Endothelial cell of umbilical vein (primary cell): Measurements from ENCODE around the gene FLRT2. TPM values are rescaled to one million over a fixed set of nuclear protein-coding genes. Genes with fewer than 3 reads are reported as not detected.

Experiments
- BruUV-seq: library from RNA; stranded (reverse); fragments of 400-500 nt; replicated peaks from 2 replicates; lab custom pipeline; 2021; lab: Mats Ljungman, UMichigan
- CTCF ChIA-PET: fragments of 300-600, 350-600 bp; sonication (Branson Sonifier 250); formaldehyde crosslinking; loops from one replicate; lab custom pipeline; 2021; ENCODE audit warnings: antibody characterized with exemption, inconsistent platforms; lab: Charles Lee
- POLR2A ChIA-PET: fragments of 300-600, 350-600 bp; sonication (Branson Sonifier 250); formaldehyde crosslinking; loops from one replicate; lab custom pipeline; 2021; ENCODE audit warnings: antibody characterized with exemption, inconsistent platforms; lab: Charles Lee
- DNase-seq: peaks from one replicate; pipeline ENCODE4 v3.0.0-alpha.2; 2011; ENCODE audit warnings: low read depth, low spot score
- FAIRE-seq: peaks from 2 replicates; lab custom pipeline; 2011; peaks lifted over from hg19 to GRCh38; lab: Jason Lieb, UNC
- H2AFZ ChIP-seq: 2 replicates; pipeline ENCODE4 v1.6.0; 2012; ENCODE audit warnings: low read depth, low read length, control low read depth, inconsistent platforms
- H3K27ac ChIP-seq: 2 replicates; pipeline ENCODE4 v1.5.1; 2011; ENCODE audit warnings: low read depth, mild to moderate bottlenecking, control low read depth, low read length, moderate library complexity; ENCODE audit not compliant: insufficient read depth
- H3K27me3 ChIP-seq, 2 experiments: 2 replicates each; pipeline versions ENCODE4 v1.6.0 to v1.6.1; 2011; ENCODE audit warnings: low read length in 2 of 2, mixed read lengths in 1 of 2; ENCODE audit not compliant: control insufficient read depth in 2 of 2, insufficient read depth in 2 of 2
- H3K36me3 ChIP-seq, 2 experiments: 2 replicates in 1 of 2; 3 replicates in 1 of 2; pipeline ENCODE4 v1.5.1; 2011; ENCODE audit warnings: low read length in 2 of 2, mild to moderate bottlenecking in 1 of 2, moderate library complexity in 1 of 2; ENCODE audit not compliant: control insufficient read depth in 2 of 2, insufficient read depth in 2 of 2; ENCODE audit errors: extremely low read depth in 1 of 2
- H3K4me1 ChIP-seq: 3 replicates; pipeline ENCODE4 v1.5.1; 2011; ENCODE audit warnings: mild to moderate bottlenecking, low read length; ENCODE audit not compliant: control insufficient read depth, insufficient read depth; ENCODE audit errors: extremely low read depth
- H3K4me2 ChIP-seq: 2 replicates; pipeline ENCODE4 v1.6.1; 2011; ENCODE audit warnings: low read length, control low read depth, mixed read lengths; ENCODE audit not compliant: insufficient read depth
- H3K4me3 ChIP-seq, 3 experiments: fragments of 200-600 bp in 1 of 3; sonication (generic), shearing (Covaris generic) in 1 of 3; replicated peaks in 1 of 3; 2 replicates each; pipeline ENCODE4 v1.5.1; 2011 to 2016; ENCODE audit warnings: control low read depth in 3 of 3, low read length in 3 of 3, mild to moderate bottlenecking in 2 of 3, inconsistent platforms in 1 of 3, low read depth in 1 of 3, moderate library complexity in 1 of 3; ENCODE audit not compliant: insufficient read depth in 1 of 3
- H3K79me2 ChIP-seq: 2 replicates; pipeline ENCODE4 v1.6.0; 2012; ENCODE audit warnings: low read length, inconsistent platforms; ENCODE audit not compliant: control insufficient read depth, insufficient read depth
- H3K9ac ChIP-seq: replicated peaks from 2 replicates; pipeline ENCODE3; 2011; ENCODE audit warnings: low read length, control low read depth; ENCODE audit not compliant: insufficient read depth; ENCODE audit errors: extremely low read depth
- H3K9me1 ChIP-seq: replicated peaks from 3 replicates; pipeline ENCODE4 v1.6.0; 2011; ENCODE audit warnings: mild to moderate bottlenecking, low read length; ENCODE audit not compliant: control insufficient read depth, insufficient read depth; ENCODE audit errors: extremely low read depth
- H3K9me3 ChIP-seq: replicated peaks from 2 replicates; pipeline ENCODE4 v1.5.1; 2012; ENCODE audit warnings: low read length, inconsistent platforms; ENCODE audit not compliant: control insufficient read depth, insufficient read depth
- H4K20me1 ChIP-seq: replicated peaks from 2 replicates; pipeline ENCODE3; 2011; ENCODE audit warnings: mild to moderate bottlenecking, low read length; ENCODE audit not compliant: control insufficient read depth, insufficient read depth; ENCODE audit errors: extremely low read depth
- EZH2 ChIP-seq: IDR thresholded peaks from 2 replicates; pipeline ENCODE4 v1.6.1; 2012; ENCODE audit warnings: borderline replicate concordance, low read depth, mild to moderate bottlenecking, moderate library complexity, low read length, inconsistent platforms; ENCODE audit not compliant: severe bottlenecking
- FOS ChIP-seq: IDR thresholded peaks from 2 replicates; pipeline ENCODE4 v1.6.1; 2011; ENCODE audit warnings: mild to moderate bottlenecking, low read length, moderate library complexity, borderline replicate concordance; ENCODE audit not compliant: insufficient read depth
- GATA2 ChIP-seq: IDR thresholded peaks from 2 replicates; pipeline ENCODE4 v1.7.0; 2011; ENCODE audit warnings: low read depth, mild to moderate bottlenecking, moderate library complexity, mixed read lengths, low read length; ENCODE audit not compliant: insufficient read length, insufficient read depth
- JUN ChIP-seq: IDR thresholded peaks from 2 replicates; pipeline ENCODE4 v1.6.1; 2011; ENCODE audit warnings: borderline replicate concordance, low read depth; ENCODE audit not compliant: insufficient read length, insufficient read depth
- MYC ChIP-seq: IDR thresholded peaks from one replicate; pipeline ENCODE4 v1.6.1; 2011; ENCODE audit warnings: mild to moderate bottlenecking, low read depth, low read length
- POLR2A ChIP-seq: IDR thresholded peaks from 2 replicates; pipeline ENCODE4 v1.6.1; 2012; ENCODE audit warnings: low read depth, mild to moderate bottlenecking, control low read depth, low read length
- POLR2AphosphoS5 ChIP-seq: IDR thresholded peaks from 2 replicates; pipeline ENCODE4 v1.6.1; 2012; ENCODE audit warnings: low read depth, mild to moderate bottlenecking, control low read depth, low read length, moderate library complexity; ENCODE audit not compliant: insufficient read depth
- dilution Hi-C: fragments of 300-500 bp; cut with MboI; formaldehyde crosslinking; loops from one replicate; pipeline ENCODE4 v1.15.0; 2019; ENCODE audit warnings: low sequenced_read_pairs; ENCODE audit not compliant: extremely low pct_ligation_motif_present
- intact Hi-C: fragments of 100-400 bp; cut with micrococcal nuclease; formaldehyde crosslinking; loops from one replicate; pipeline ENCODE4 v1.10.0; 2022
- polyA plus RNA-seq, 4 experiments: library from polyadenylated mRNA; depleted of rRNA in 3 of 4; stranded (reverse) in 3 of 4; unstranded in 1 of 4; fragments of >200 nt; gene quantifications; 2 replicates each; pipeline versions ENCODE4 v1.2.1 to v1.2.3, GENCODE V29; 2011 to 2012; ENCODE audit warnings: missing spikeins in 1 of 4
- total RNA-seq: library from RNA; stranded (reverse); gene quantifications from 2 replicates; pipeline ENCODE4 v1.2.3, GENCODE V29; 2021
- TF ChIP-seq, protein P1 (sequence below): IDR thresholded peaks from 2 replicates; pipeline ENCODE4 v1.6.1; 2011; ENCODE audit not compliant: insufficient read depth, insufficient read length
- TF ChIP-seq, protein P2 (sequence below), 2 donors: IDR thresholded peaks; 1 replicate in 1 of 2; 2 replicates in 1 of 2; pipeline ENCODE4 v1.5.1; 2011; ENCODE audit warnings: low read length in 2 of 2, mild to moderate bottlenecking in 2 of 2, moderate library complexity in 2 of 2, control low read depth in 1 of 2, inconsistent platforms in 1 of 2, low read depth in 1 of 2; ENCODE audit not compliant: insufficient read depth in 1 of 2; ENCODE audit errors: extremely low read depth in 1 of 2

Gene FLRT2
- total and polyA plus RNA-seq, 2 donors (not counting 3 experiments of a cell fraction or from before 2014, with no cell fraction given), result 202 to 229 TPM

DNA sequence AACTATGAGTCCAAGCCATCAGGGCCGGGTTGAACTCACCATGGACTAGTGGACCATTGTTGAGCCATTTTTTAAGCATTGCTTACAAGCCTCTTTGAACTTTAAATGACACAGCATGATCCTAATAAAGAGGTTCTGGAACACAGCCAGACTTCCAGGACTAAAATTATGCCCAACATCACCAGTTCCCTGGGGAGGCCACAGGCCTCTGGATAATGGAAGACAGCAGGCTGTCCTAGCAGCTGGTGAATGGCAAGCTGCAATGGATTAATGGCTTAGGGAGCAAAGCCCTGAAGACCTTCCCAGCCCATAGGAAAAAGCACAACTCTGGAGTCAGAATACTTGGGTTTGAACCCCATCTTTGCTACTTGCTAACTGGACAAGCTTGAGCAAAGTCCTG is 71.3 kb downstream of the FLRT2 start:
- intact Hi-C loops, result no loop called here
- peaks cover 0 to 7% of the 10 kb centered on the region in 2 experiments for H3K36me3 ChIP-seq
- CTCF ChIA-PET, result no interaction called here

DNA sequence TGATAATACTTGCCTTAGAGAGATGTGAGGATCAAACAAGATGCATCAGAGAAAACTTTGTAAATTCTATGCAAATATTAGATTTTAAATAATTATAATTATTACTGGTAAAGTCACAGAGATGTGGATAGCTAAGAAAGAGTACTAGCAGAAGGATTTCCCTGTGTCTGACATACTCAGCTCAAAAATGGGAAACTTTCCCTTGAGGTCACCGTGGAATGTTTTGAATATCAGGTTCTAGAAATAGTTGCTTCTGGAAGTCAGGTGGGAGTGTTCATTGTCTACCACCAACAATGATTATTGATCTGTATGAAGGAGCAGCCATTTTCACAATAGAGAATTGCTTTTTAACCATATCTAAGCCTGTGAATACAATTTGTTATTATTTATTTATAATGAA is 71.7 kb downstream of the FLRT2 start:
- H3K4me2 ChIP-seq, result no peak overlapping the region
- no peak overlapping the region for H3K9ac ChIP-seq
- H3K79me2 ChIP-seq, result no peaks in the 10 kb centered on the region
- BruUV-seq, result no TSS peak
- no peaks in the 10 kb centered on the region for H3K9me1 ChIP-seq
- no peak overlapping the region for H3K27ac ChIP-seq
- no peaks in the 10 kb centered on the region for H3K9me3 ChIP-seq
- TF ChIP-seq MYC (no peak), GATA2 (no peak), JUN (no peak), POLR2AphosphoS5 (no peak), POLR2A (no peak), FOS (no peak), EZH2 (no peak)
- TF ChIP-seq, protein P1, sequence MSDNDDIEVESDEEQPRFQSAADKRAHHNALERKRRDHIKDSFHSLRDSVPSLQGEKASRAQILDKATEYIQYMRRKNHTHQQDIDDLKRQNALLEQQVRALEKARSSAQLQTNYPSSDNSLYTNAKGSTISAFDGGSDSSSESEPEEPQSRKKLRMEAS, result no peak
- TF ChIP-seq, protein P2, sequence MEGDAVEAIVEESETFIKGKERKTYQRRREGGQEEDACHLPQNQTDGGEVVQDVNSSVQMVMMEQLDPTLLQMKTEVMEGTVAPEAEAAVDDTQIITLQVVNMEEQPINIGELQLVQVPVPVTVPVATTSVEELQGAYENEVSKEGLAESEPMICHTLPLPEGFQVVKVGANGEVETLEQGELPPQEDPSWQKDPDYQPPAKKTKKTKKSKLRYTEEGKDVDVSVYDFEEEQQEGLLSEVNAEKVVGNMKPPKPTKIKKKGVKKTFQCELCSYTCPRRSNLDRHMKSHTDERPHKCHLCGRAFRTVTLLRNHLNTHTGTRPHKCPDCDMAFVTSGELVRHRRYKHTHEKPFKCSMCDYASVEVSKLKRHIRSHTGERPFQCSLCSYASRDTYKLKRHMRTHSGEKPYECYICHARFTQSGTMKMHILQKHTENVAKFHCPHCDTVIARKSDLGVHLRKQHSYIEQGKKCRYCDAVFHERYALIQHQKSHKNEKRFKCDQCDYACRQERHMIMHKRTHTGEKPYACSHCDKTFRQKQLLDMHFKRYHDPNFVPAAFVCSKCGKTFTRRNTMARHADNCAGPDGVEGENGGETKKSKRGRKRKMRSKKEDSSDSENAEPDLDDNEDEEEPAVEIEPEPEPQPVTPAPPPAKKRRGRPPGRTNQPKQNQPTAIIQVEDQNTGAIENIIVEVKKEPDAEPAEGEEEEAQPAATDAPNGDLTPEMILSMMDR (IDR thresholded peaks at IDR 0.05; ENCODE audit: extremely low read depth in 1 of 2, insufficient read depth in 1 of 2, low read depth in 1 of 2, low read length in 2 of 2), result no peak
- CTCF ChIA-PET, result no interaction called here
- DNase-seq (no peak), FAIRE-seq (no peak)
- H2AFZ ChIP-seq, result no peak overlapping the region
- H3K36me3 ChIP-seq, result peaks cover 0 to 7% of the 10 kb centered on the region in 2 experiments
- no peaks in the 10 kb centered on the region for H4K20me1 ChIP-seq
- dilution Hi-C loops (no loop called here), intact Hi-C loops (no loop called here)
- H3K4me1 ChIP-seq, result no peaks in the 10 kb centered on the region
- POLR2A ChIA-PET, result no interaction called here
- H3K4me3 ChIP-seq, result no peak overlapping the region
- H3K27me3 ChIP-seq, result no peaks in the 10 kb centered on the region

More for the DNA sequence above, 71.3 kb downstream of the FLRT2 start:
- no peak overlapping the region for H3K27ac ChIP-seq
- no peak overlapping the region for H3K4me2 ChIP-seq
- no peaks in the 10 kb centered on the region for H3K27me3 ChIP-seq
- H3K9me3 ChIP-seq, result no peaks in the 10 kb centered on the region
- no peaks in the 10 kb centered on the region for H4K20me1 ChIP-seq
- H3K9me1 ChIP-seq, result no peaks in the 10 kb centered on the region
- H3K9ac ChIP-seq, result no peak overlapping the region
- BruUV-seq, result no TSS peak
- H3K4me3 ChIP-seq, result no peak overlapping the region
- FAIRE-seq (no peak), DNase-seq (no peak)
- H2AFZ ChIP-seq, result no peak overlapping the region
- dilution Hi-C loops, result no loop called here
- POLR2A ChIA-PET, result no interaction called here
- TF ChIP-seq JUN, result no peak
- TF ChIP-seq POLR2A, result no peak
- TF ChIP-seq MYC, result no peak
- TF ChIP-seq GATA2, result no peak
- no peak for TF ChIP-seq POLR2AphosphoS5
- no peak for TF ChIP-seq EZH2
- no peaks in the 10 kb centered on the region for H3K79me2 ChIP-seq
- no peaks in the 10 kb centered on the region for H3K4me1 ChIP-seq
